NCI-H345 treated with DMSO at 0.1 percent for 48 hours (cell line): ENCODE measurements around the gene ARFGAP2.
A peak's percentile ranks its signal among the peaks of the same experiment; 100 is the strongest.

Source experiments
- DNase-seq: peaks from one replicate; lab custom pipeline; 2025; ENCODE audit not compliant: unreplicated experiment; lab: John Stamatoyannopoulos, UW

Gene ARFGAP2

GRCh38 chr11:47187723-47188122 lies 11.0 kb upstream of the ARFGAP2 start:
- no peak for DNase-seq

- no peak for DNase-seq
Measured at GRCh38 chr11:47186700-47187695, 10.3 kb upstream of the ARFGAP2 start.

- DNase-seq = no peak
Measured at GRCh38 chr11:47186076-47186699, 9.5 kb upstream of the ARFGAP2 start, which contains the start of gene PACSIN3. TSS of gene PACSIN3 (minus strand) at chr11:47186434. CDS start at chr11:47182727, 3,707 bp downstream.

- DNase-seq = no peak
Measured at GRCh38 chr11:47185305-47186075, 8.8 kb upstream of the ARFGAP2 start.

GRCh38 chr11:47184711-47185304 lies 8.1 kb upstream of the ARFGAP2 start:
- DNase-seq = no peak

- DNase-seq = no peak
Measured at GRCh38 chr11:47183969-47184368, 7.3 kb upstream of the ARFGAP2 start.

GRCh38 chr11:47183031-47183856 lies 6.6 kb upstream of the ARFGAP2 start:
- no peak for DNase-seq

GRCh38 chr11:47182380-47182779 lies 5.7 kb upstream of the ARFGAP2 start:
- DNase-seq = no peak

GRCh38 chr11:47181271-47181670 lies 4.6 kb upstream of the ARFGAP2 start:
- no peak for DNase-seq

GRCh38 chr11:47180006-47180787 lies 3.5 kb upstream of the ARFGAP2 start:
- no peak for DNase-seq

GRCh38 chr11:47179655-47179991 lies 2.9 kb upstream of the ARFGAP2 start:
- no peak for DNase-seq

- no peak for DNase-seq
Measured at GRCh38 chr11:47178737-47179654, 2.3 kb upstream of the ARFGAP2 start.

- DNase-seq = no peak
Measured at GRCh38 chr11:47178316-47178715, 1.6 kb upstream of the ARFGAP2 start.

GRCh38 chr11:47177846-47178245 lies 1.2 kb upstream of the ARFGAP2 start:
- no peak for DNase-seq

- DNase-seq = peak; percentile 58
Measured at GRCh38 chr11:47177229-47177845, 658 bp upstream of the ARFGAP2 start.

GRCh38 chr11:47175746-47176327 lies 842 bp downstream of the ARFGAP2 start:
- DNase-seq = no peak

GRCh38 chr11:47172740-47173336 lies 3.8 kb downstream of the ARFGAP2 start:
- no peak for DNase-seq
